Fibroblast of skin of scalp (primary cell): ENCODE measurements around the gene WIPF3.

ENCODE experiments used
- DNase-seq: peaks from one replicate; pipeline ENCODE4 v3.0.0-alpha.2; 2013

Gene WIPF3

GRCh38 chr7:29848941-29849340, 42.6 kb downstream of the WIPF3 start:
- no peak for DNase-seq

GRCh38 chr7:29851487-29851886, 45.2 kb downstream of the WIPF3 start:
- DNase-seq = no peak

GRCh38 chr7:29852457-29852856, 46.1 kb downstream of the WIPF3 start:
- no peak for DNase-seq

GRCh38 chr7:29853072-29853471, 46.8 kb downstream of the WIPF3 start:
- DNase-seq = no peak

GRCh38 chr7:29853789-29854188, 47.5 kb downstream of the WIPF3 start:
- no peak for DNase-seq

- DNase-seq = no peak
Observed at GRCh38 chr7:29854257-29854938, 48.1 kb downstream of the WIPF3 start.

- no peak for DNase-seq
Observed at GRCh38 chr7:29857654-29858053, 51.3 kb downstream of the WIPF3 start.

GRCh38 chr7:29858191-29858951, 52.1 kb downstream of the WIPF3 start:
- peak; percentile 19 for DNase-seq

- no peak for DNase-seq
Observed at GRCh38 chr7:29859104-29859503, 52.8 kb downstream of the WIPF3 start.

GRCh38 chr7:29859524-29860185, 53.3 kb downstream of the WIPF3 start:
- no peak for DNase-seq

GRCh38 chr7:29860186-29860585, 53.9 kb downstream of the WIPF3 start:
- no peak for DNase-seq

- no peak for DNase-seq
Observed at GRCh38 chr7:29861884-29862283, 55.6 kb downstream of the WIPF3 start.

- no peak for DNase-seq
Observed at GRCh38 chr7:29864656-29865055, 58.3 kb downstream of the WIPF3 start.

GRCh38 chr7:29865526-29865925, 59.2 kb downstream of the WIPF3 start:
- DNase-seq = peak; percentile 83

GRCh38 chr7:29866490-29866930, 60.2 kb downstream of the WIPF3 start:
- DNase-seq = peak; percentile 54

GRCh38 chr7:29871787-29872398, 65.6 kb downstream of the WIPF3 start:
- peak; percentile 75 for DNase-seq

- DNase-seq = no peak
Observed at GRCh38 chr7:29873644-29874294, 67.5 kb downstream of the WIPF3 start.

- DNase-seq = no peak
Observed at GRCh38 chr7:29875741-29876140, 69.4 kb downstream of the WIPF3 start.

GRCh38 chr7:29877196-29877595, 70.9 kb downstream of the WIPF3 start:
- DNase-seq = no peak

GRCh38 chr7:29878081-29878688, 71.9 kb downstream of the WIPF3 start:
- peak; percentile 51 for DNase-seq

- peak; percentile 47 for DNase-seq
Observed at GRCh38 chr7:29879609-29880008, 73.3 kb downstream of the WIPF3 start.

GRCh38 chr7:29881724-29882123, 75.4 kb downstream of the WIPF3 start:
- no peak for DNase-seq
